ENCODE results near the gene CSNK1D.

The CSNK1D gene

GRCh38 chr17:82320956-82321927 lies 47.7 kb upstream of the CSNK1D start (continued):
- TF ChIP-seq ZNF600 (tag by site-specific recombination; IDR thresholded peaks at IDR 0.05): 0 out of 2 replicates have a peak, but pooled peaks have one; percentile 37
- no peak for TF ChIP-seq GLI4 (tag by site-specific recombination; IDR thresholded peaks at IDR 0.05)
- no peak for TF ChIP-seq ZNF138 (tag by site-specific recombination; IDR thresholded peaks at IDR 0.05; ENCODE audit: borderline replicate concordance)
- no peak for TF ChIP-seq PRDM2 (tag by site-specific recombination; IDR thresholded peaks at IDR 0.05; ENCODE audit: borderline replicate concordance)
- TF ChIP-seq ZBTB1 (tag by site-specific recombination; IDR thresholded peaks at IDR 0.05): no peak
- no peak for TF ChIP-seq KLF17 (tag by site-specific recombination; IDR thresholded peaks at IDR 0.05)
- no peak for TF ChIP-seq SCRT2 (tag by site-specific recombination; IDR thresholded peaks at IDR 0.05)
- no peak for TF ChIP-seq PRDM1 (tag by site-specific recombination; IDR thresholded peaks at IDR 0.05)
- TF ChIP-seq, protein P1, sequence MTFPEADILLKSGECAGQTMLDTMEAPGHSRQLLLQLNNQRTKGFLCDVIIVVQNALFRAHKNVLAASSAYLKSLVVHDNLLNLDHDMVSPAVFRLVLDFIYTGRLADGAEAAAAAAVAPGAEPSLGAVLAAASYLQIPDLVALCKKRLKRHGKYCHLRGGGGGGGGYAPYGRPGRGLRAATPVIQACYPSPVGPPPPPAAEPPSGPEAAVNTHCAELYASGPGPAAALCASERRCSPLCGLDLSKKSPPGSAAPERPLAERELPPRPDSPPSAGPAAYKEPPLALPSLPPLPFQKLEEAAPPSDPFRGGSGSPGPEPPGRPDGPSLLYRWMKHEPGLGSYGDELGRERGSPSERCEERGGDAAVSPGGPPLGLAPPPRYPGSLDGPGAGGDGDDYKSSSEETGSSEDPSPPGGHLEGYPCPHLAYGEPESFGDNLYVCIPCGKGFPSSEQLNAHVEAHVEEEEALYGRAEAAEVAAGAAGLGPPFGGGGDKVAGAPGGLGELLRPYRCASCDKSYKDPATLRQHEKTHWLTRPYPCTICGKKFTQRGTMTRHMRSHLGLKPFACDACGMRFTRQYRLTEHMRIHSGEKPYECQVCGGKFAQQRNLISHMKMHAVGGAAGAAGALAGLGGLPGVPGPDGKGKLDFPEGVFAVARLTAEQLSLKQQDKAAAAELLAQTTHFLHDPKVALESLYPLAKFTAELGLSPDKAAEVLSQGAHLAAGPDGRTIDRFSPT (tag by site-specific recombination; IDR thresholded peaks at IDR 0.05): peak; percentile 46; the same call in 1 of the 2 replicates
- TF ChIP-seq ZNF626 (tag by site-specific recombination; IDR thresholded peaks at IDR 0.05): no peak
- TF ChIP-seq HOXA7 (CRISPR knock-in tag; IDR thresholded peaks at IDR 0.05; ENCODE audit: borderline replicate concordance): no peak
- TF ChIP-seq PRDM10 (tag by site-specific recombination; IDR thresholded peaks at IDR 0.05): no peak
- TF ChIP-seq ZNF510 (tag by site-specific recombination; IDR thresholded peaks at IDR 0.05; ENCODE audit: insufficient replicate concordance): no peak
- no peak for TF ChIP-seq ZNF530 (tag by site-specific recombination; IDR thresholded peaks at IDR 0.05; ENCODE audit: low read depth)
- no peak for TF ChIP-seq ZNF184 (tag by site-specific recombination; IDR thresholded peaks at IDR 0.05)
- no peak for TF ChIP-seq ZNF280C (tag by site-specific recombination; IDR thresholded peaks at IDR 0.05)
- TF ChIP-seq TCF7L2 (IDR thresholded peaks at IDR 0.05; ENCODE audit: borderline replicate concordance, low read depth, low read length): peak; percentile 29; the same call in 1 of the 2 replicates
- no peak for TF ChIP-seq ZNF266 (tag by site-specific recombination; IDR thresholded peaks at IDR 0.05; ENCODE audit: low read depth)
- peak; percentile 79 for TF ChIP-seq GLIS2 (tag by site-specific recombination; IDR thresholded peaks at IDR 0.05)
- no peak; the same call in 1 of the 2 replicates for TF ChIP-seq BCL11B (tag by site-specific recombination; IDR thresholded peaks at IDR 0.05; ENCODE audit: low read depth)
- no peak for TF ChIP-seq ZBTB6 (tag by site-specific recombination; IDR thresholded peaks at IDR 0.05)
